ENCODE data around the gene SLC6A13.
"Not testable (repeated sequence)": the region's sequence is repeated elsewhere in the genome, so short reads cannot be mapped to it uniquely, and the experiment has no call there.

Gene SLC6A13

GRCh38 chr12:189622-189962 lies 73.0 kb downstream of the SLC6A13 start:
- Histone ChIP-seq H3K4me1 (ENCODE audit: control insufficient read depth, insufficient read depth, low read length) (peaks cover 6% of the 10 kb centered on the region), H3K4me3 (ENCODE audit: low read length in 2 of 2) (peak overlapping the region in 1 of 2 donors; percentile 75), H3K36me3 (ENCODE audit: control insufficient read depth in 2 of 2, insufficient read depth in 2 of 2, low read length in 2 of 2) (no peaks in the 10 kb centered on the region), H3K9me3 (ENCODE audit: control insufficient read depth in 2 of 2, low read length in 2 of 2) (no peaks in the 10 kb centered on the region), H3K9ac (ENCODE audit: low read length in 2 of 2) (peak overlapping the region; percentile 21 to 58), H3K27ac (ENCODE audit: low read length) (no peak overlapping the region), H3K27me3 (ENCODE audit: control insufficient read depth in 1 of 2, insufficient read depth in 2 of 2, low read length in 2 of 2) (peaks cover 0 to 22% of the 10 kb centered on the region in 2 donors)

- H3K4me1 ChIP-seq (ENCODE audit: control insufficient read depth, insufficient read depth, low read length): peaks cover 6% of the 10 kb centered on the region
- H3K27ac ChIP-seq (ENCODE audit: low read length): no peak overlapping the region
- H3K9ac ChIP-seq (ENCODE audit: low read length in 2 of 2): peak overlapping the region; percentile 21 to 58
- H3K4me3 ChIP-seq (ENCODE audit: low read length in 2 of 2): peak overlapping the region; percentile 46 to 75
- no peaks in the 10 kb centered on the region for H3K9me3 ChIP-seq (ENCODE audit: control insufficient read depth in 2 of 2, low read length in 2 of 2)
- no peaks in the 10 kb centered on the region for H3K36me3 ChIP-seq (ENCODE audit: control insufficient read depth in 2 of 2, insufficient read depth in 2 of 2, low read length in 2 of 2)
- peaks cover 0 to 17% of the 10 kb centered on the region in 2 donors for H3K27me3 ChIP-seq (ENCODE audit: control insufficient read depth in 1 of 2, insufficient read depth in 2 of 2, low read length in 2 of 2)
These were observed 73.6 kb downstream of the SLC6A13 start for GRCh38 chr12:188910-189621.

GRCh38 chr12:187986-188909 lies 74.4 kb downstream of the SLC6A13 start:
- not testable (repeated sequence) for H3K27ac ChIP-seq (ENCODE audit: low read length); H3K36me3 ChIP-seq (ENCODE audit: control insufficient read depth in 2 of 2, insufficient read depth in 2 of 2, low read length in 2 of 2); H3K9ac ChIP-seq (ENCODE audit: low read length in 2 of 2); H3K4me1 ChIP-seq (ENCODE audit: control insufficient read depth, insufficient read depth, low read length); H3K9me3 ChIP-seq (ENCODE audit: control insufficient read depth in 2 of 2, low read length in 2 of 2)
- Histone ChIP-seq H3K4me3 (ENCODE audit: low read length in 2 of 2) (peak overlapping the region; percentile 46 to 75), H3K27me3 (ENCODE audit: control insufficient read depth in 1 of 2, insufficient read depth in 2 of 2, low read length in 2 of 2) (peaks cover 0 to 15% of the 10 kb centered on the region in 2 donors)

- H3K4me1 ChIP-seq (ENCODE audit: control insufficient read depth, insufficient read depth, low read length): peaks cover 8% of the 10 kb centered on the region
- no peaks in the 10 kb centered on the region for H3K9me3 ChIP-seq (ENCODE audit: control insufficient read depth in 2 of 2, low read length in 2 of 2)
- H3K4me3 ChIP-seq (ENCODE audit: low read length in 2 of 2): no peak overlapping the region
- no peaks in the 10 kb centered on the region for H3K36me3 ChIP-seq (ENCODE audit: control insufficient read depth in 2 of 2, insufficient read depth in 2 of 2, low read length in 2 of 2)
- H3K9ac ChIP-seq (ENCODE audit: low read length in 2 of 2): no peak overlapping the region
- H3K27me3 ChIP-seq (ENCODE audit: control insufficient read depth in 1 of 2, insufficient read depth in 2 of 2, low read length in 2 of 2): peaks cover 0 to 8% of the 10 kb centered on the region in 2 donors
- no peak overlapping the region for H3K27ac ChIP-seq (ENCODE audit: low read length)
These were observed 76.5 kb downstream of the SLC6A13 start for GRCh38 chr12:186006-186625.

GRCh38 chr12:185576-185955 lies 77.1 kb downstream of the SLC6A13 start:
- no peak overlapping the region for H3K4me3 ChIP-seq (ENCODE audit: low read length in 2 of 2)
- H3K36me3 ChIP-seq (ENCODE audit: control insufficient read depth in 2 of 2, insufficient read depth in 2 of 2, low read length in 2 of 2): no peaks in the 10 kb centered on the region
- H3K27ac ChIP-seq (ENCODE audit: low read length): no peak overlapping the region
- H3K9ac ChIP-seq (ENCODE audit: low read length in 2 of 2): no peak overlapping the region
- H3K27me3 ChIP-seq (ENCODE audit: control insufficient read depth in 1 of 2, insufficient read depth in 2 of 2, low read length in 2 of 2): peaks cover 0 to 3% of the 10 kb centered on the region in 2 donors
- no peaks in the 10 kb centered on the region for H3K9me3 ChIP-seq (ENCODE audit: control insufficient read depth in 2 of 2, low read length in 2 of 2)
- H3K4me1 ChIP-seq (ENCODE audit: control insufficient read depth, insufficient read depth, low read length): peaks cover 8% of the 10 kb centered on the region

GRCh38 chr12:184811-185575 lies 77.6 kb downstream of the SLC6A13 start:
- no peaks in the 10 kb centered on the region for H3K36me3 ChIP-seq (ENCODE audit: control insufficient read depth in 2 of 2, insufficient read depth in 2 of 2, low read length in 2 of 2)
- H3K9ac ChIP-seq (ENCODE audit: low read length in 2 of 2): no peak overlapping the region
- peaks cover 8% of the 10 kb centered on the region for H3K4me1 ChIP-seq (ENCODE audit: control insufficient read depth, insufficient read depth, low read length)
- H3K27ac ChIP-seq (ENCODE audit: low read length): no peak overlapping the region
- H3K4me3 ChIP-seq (ENCODE audit: low read length in 2 of 2): no peak overlapping the region
- H3K9me3 ChIP-seq (ENCODE audit: control insufficient read depth in 2 of 2, low read length in 2 of 2): no peaks in the 10 kb centered on the region
- H3K27me3 ChIP-seq (ENCODE audit: control insufficient read depth in 1 of 2, insufficient read depth in 2 of 2, low read length in 2 of 2): peaks cover 0 to 2% of the 10 kb centered on the region in 2 donors

GRCh38 chr12:182381-182892 lies 80.2 kb downstream of the SLC6A13 start:
- H3K4me1 ChIP-seq (ENCODE audit: control insufficient read depth, insufficient read depth, low read length): peaks cover 4% of the 10 kb centered on the region
- H3K9me3 ChIP-seq (ENCODE audit: control insufficient read depth in 2 of 2, low read length in 2 of 2): no peaks in the 10 kb centered on the region
- H3K36me3 ChIP-seq (ENCODE audit: control insufficient read depth in 2 of 2, insufficient read depth in 2 of 2, low read length in 2 of 2): no peaks in the 10 kb centered on the region
- H3K27ac ChIP-seq (ENCODE audit: low read length): no peak overlapping the region
- H3K4me3 ChIP-seq (ENCODE audit: low read length in 2 of 2): no peak overlapping the region
- no peak overlapping the region for H3K9ac ChIP-seq (ENCODE audit: low read length in 2 of 2)
- peaks cover 7 to 12% of the 10 kb centered on the region in 2 donors for H3K27me3 ChIP-seq (ENCODE audit: control insufficient read depth in 1 of 2, insufficient read depth in 2 of 2, low read length in 2 of 2)

GRCh38 chr12:181921-182320 lies 80.7 kb downstream of the SLC6A13 start:
- peaks cover 8 to 15% of the 10 kb centered on the region in 2 donors for H3K27me3 ChIP-seq (ENCODE audit: control insufficient read depth in 1 of 2, insufficient read depth in 2 of 2, low read length in 2 of 2)
- H3K4me1 ChIP-seq (ENCODE audit: control insufficient read depth, insufficient read depth, low read length): peaks cover 5% of the 10 kb centered on the region
- no peaks in the 10 kb centered on the region for H3K36me3 ChIP-seq (ENCODE audit: control insufficient read depth in 2 of 2, insufficient read depth in 2 of 2, low read length in 2 of 2)
- H3K4me3 ChIP-seq (ENCODE audit: low read length in 2 of 2): no peak overlapping the region
- H3K9ac ChIP-seq (ENCODE audit: low read length in 2 of 2): no peak overlapping the region
- H3K27ac ChIP-seq (ENCODE audit: low read length): no peak overlapping the region
- H3K9me3 ChIP-seq (ENCODE audit: control insufficient read depth in 2 of 2, low read length in 2 of 2): no peaks in the 10 kb centered on the region

- H3K27ac ChIP-seq (ENCODE audit: low read length): no peak overlapping the region
These were observed 82.2 kb downstream of the SLC6A13 start for GRCh38 chr12:180445-180844.

GRCh38 chr12:179885-180284 lies 82.8 kb downstream of the SLC6A13 start:
- Histone ChIP-seq H3K4me1 (ENCODE audit: control insufficient read depth, insufficient read depth, low read length) (peaks cover 10% of the 10 kb centered on the region), H3K9me3 (ENCODE audit: control insufficient read depth in 2 of 2, low read length in 2 of 2) (no peaks in the 10 kb centered on the region), H3K9ac (ENCODE audit: low read length in 2 of 2) (no peak overlapping the region), H3K27ac (ENCODE audit: low read length) (no peak overlapping the region), H3K36me3 (ENCODE audit: control insufficient read depth in 2 of 2, insufficient read depth in 2 of 2, low read length in 2 of 2) (no peaks in the 10 kb centered on the region), H3K4me3 (ENCODE audit: low read length in 2 of 2) (no peak overlapping the region), H3K27me3 (ENCODE audit: control insufficient read depth in 1 of 2, insufficient read depth in 2 of 2, low read length in 2 of 2) (peaks cover 10 to 15% of the 10 kb centered on the region in 2 donors)

More at GRCh38 chr12:180445-180844, 82.2 kb downstream of the SLC6A13 start:
- H3K9ac ChIP-seq (ENCODE audit: low read length in 2 of 2): no peak overlapping the region
- H3K9me3 ChIP-seq (ENCODE audit: control insufficient read depth in 2 of 2, low read length in 2 of 2): no peaks in the 10 kb centered on the region
- peaks cover 10 to 15% of the 10 kb centered on the region in 2 donors for H3K27me3 ChIP-seq (ENCODE audit: control insufficient read depth in 1 of 2, insufficient read depth in 2 of 2, low read length in 2 of 2)
- no peaks in the 10 kb centered on the region for H3K36me3 ChIP-seq (ENCODE audit: control insufficient read depth in 2 of 2, insufficient read depth in 2 of 2, low read length in 2 of 2)
- H3K4me3 ChIP-seq (ENCODE audit: low read length in 2 of 2): no peak overlapping the region
- peaks cover 10% of the 10 kb centered on the region for H3K4me1 ChIP-seq (ENCODE audit: control insufficient read depth, insufficient read depth, low read length)
